ENCODE measurements around the gene CNTN1.

CNTN1 gene

GRCh38 chr12:40870981-40871380 is 178.7 kb downstream of the CNTN1 start:
- no peak for DNase-seq

- no peak for DNase-seq
These were observed 182.6 kb downstream of the CNTN1 start for GRCh38 chr12:40874868-40875267.

- DNase-seq: no peak
These were observed 197.1 kb downstream of the CNTN1 start for GRCh38 chr12:40889329-40889728.

- DNase-seq: no peak
These were observed 200.3 kb downstream of the CNTN1 start for GRCh38 chr12:40892528-40892927.

GRCh38 chr12:40898505-40898904 is 206.3 kb downstream of the CNTN1 start:
- DNase-seq: no peak

- no peak for DNase-seq
These were observed 210.8 kb downstream of the CNTN1 start for GRCh38 chr12:40903040-40903439.

- DNase-seq: no peak
These were observed 214.9 kb downstream of the CNTN1 start for GRCh38 chr12:40907115-40907527.

GRCh38 chr12:40911676-40912075 is 219.4 kb downstream of the CNTN1 start:
- DNase-seq: no peak

- no peak for DNase-seq
These were observed 222.9 kb downstream of the CNTN1 start for GRCh38 chr12:40915172-40915571.

- DNase-seq: no peak
These were observed 225.3 kb downstream of the CNTN1 start for GRCh38 chr12:40917561-40917960.

GRCh38 chr12:40921563-40922163 is 229.4 kb downstream of the CNTN1 start:
- DNase-seq: no peak

GRCh38 chr12:40937891-40938290 is 245.7 kb downstream of the CNTN1 start:
- DNase-seq: no peak

GRCh38 chr12:40942326-40942725 is 250.1 kb downstream of the CNTN1 start:
- no peak for DNase-seq

GRCh38 chr12:40945772-40946171 is 253.5 kb downstream of the CNTN1 start:
- DNase-seq: no peak

- DNase-seq: no peak
These were observed 254.5 kb downstream of the CNTN1 start for GRCh38 chr12:40946612-40947194.

GRCh38 chr12:40947797-40948196 is 255.6 kb downstream of the CNTN1 start:
- DNase-seq: no peak

GRCh38 chr12:40953076-40953475 is 260.8 kb downstream of the CNTN1 start:
- no peak for DNase-seq

- no peak for DNase-seq
These were observed 265.2 kb downstream of the CNTN1 start for GRCh38 chr12:40957417-40957816.

- DNase-seq: no peak
These were observed 266.8 kb downstream of the CNTN1 start for GRCh38 chr12:40959041-40959440.

- DNase-seq: no peak
These were observed 271.5 kb downstream of the CNTN1 start for GRCh38 chr12:40963751-40964150.

GRCh38 chr12:40969796-40970195 is 277.6 kb downstream of the CNTN1 start:
- DNase-seq: no peak

GRCh38 chr12:40970320-40970907 is 278.2 kb downstream of the CNTN1 start:
- no peak for DNase-seq

- DNase-seq: no peak
These were observed 279.7 kb downstream of the CNTN1 start for GRCh38 chr12:40971911-40972310.

- no peak for DNase-seq
These were observed 284.3 kb downstream of the CNTN1 start for GRCh38 chr12:40976546-40976945.
